ENCODE data around the gene SEMA4A.

DNA sequence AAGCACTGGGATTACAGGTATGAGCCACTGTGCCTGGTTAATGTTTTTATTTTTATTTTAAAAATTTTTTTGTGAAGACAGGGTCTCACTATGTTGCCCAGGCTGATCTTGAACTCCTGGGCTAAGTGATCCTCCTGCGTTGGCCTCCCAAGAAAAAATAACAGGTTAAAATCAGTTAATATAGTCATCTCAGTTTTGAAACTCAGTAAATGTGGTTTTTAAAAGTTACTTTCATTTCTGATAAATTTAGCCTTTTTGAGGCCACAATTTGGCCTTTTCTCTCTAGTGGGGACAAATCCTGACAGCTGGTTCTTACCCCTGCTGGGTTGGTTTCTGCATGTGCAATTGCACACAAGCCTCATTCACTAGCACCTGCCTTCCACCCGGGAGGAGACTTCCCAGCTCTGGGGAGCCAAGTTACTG lies 72.7 kb downstream of the SEMA4A start:
- TF ChIP-seq, protein P1, sequence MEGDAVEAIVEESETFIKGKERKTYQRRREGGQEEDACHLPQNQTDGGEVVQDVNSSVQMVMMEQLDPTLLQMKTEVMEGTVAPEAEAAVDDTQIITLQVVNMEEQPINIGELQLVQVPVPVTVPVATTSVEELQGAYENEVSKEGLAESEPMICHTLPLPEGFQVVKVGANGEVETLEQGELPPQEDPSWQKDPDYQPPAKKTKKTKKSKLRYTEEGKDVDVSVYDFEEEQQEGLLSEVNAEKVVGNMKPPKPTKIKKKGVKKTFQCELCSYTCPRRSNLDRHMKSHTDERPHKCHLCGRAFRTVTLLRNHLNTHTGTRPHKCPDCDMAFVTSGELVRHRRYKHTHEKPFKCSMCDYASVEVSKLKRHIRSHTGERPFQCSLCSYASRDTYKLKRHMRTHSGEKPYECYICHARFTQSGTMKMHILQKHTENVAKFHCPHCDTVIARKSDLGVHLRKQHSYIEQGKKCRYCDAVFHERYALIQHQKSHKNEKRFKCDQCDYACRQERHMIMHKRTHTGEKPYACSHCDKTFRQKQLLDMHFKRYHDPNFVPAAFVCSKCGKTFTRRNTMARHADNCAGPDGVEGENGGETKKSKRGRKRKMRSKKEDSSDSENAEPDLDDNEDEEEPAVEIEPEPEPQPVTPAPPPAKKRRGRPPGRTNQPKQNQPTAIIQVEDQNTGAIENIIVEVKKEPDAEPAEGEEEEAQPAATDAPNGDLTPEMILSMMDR (IDR thresholded peaks at IDR 0.05), result no peak
- no peak for TF ChIP-seq POLR2A (IDR thresholded peaks at IDR 0.05)
